ENCODE data around the gene FASN. TPM values are rescaled to one million over a fixed set of nuclear protein-coding genes. Genes with fewer than 3 reads are reported as not detected.

FASN gene
- total RNA-seq, 2 donors from 2014 or later: 16.3 to 388 TPM

DNA sequence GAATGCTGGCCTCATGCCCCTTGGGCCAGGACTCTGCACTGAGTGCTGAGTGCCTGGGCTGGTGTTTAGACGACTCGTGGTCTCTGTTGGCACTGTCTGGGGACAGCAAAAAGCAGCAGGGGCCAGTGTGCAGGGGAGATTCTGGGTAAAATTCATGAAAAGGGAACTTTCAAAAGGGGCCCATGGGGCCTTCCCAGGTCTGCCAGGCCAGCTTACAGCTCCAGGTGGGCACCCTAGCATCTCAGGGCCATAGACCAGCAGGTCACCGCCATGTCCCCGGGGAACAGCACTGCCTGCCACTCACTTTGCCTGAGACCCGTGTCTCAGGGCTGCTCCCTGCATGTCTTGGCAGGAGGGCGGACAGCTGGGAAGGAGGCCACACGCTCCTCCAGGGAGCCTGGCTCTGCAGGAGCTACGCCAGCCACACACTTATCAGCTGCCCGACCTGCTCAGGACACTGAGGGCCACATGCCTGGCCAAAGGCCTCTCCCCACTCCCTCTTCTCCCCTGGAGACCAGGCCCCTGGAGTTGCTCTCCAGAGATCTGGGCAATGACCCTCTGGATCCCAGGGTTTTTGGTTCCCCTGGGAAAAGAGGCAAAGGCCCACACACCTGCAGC lies 8.8 kb upstream of the FASN start:
- 46 to 58% methylated on average over 4 to 9 of the region's 9 CpGs for WGBS, 2 donors
- no peak overlapping the region for H3K4me3 ChIP-seq
- TF ChIP-seq CTCF (IDR thresholded peaks at IDR 0.05) (no peak), POLR2A (IDR thresholded peaks at IDR 0.05) (no peak)
- peak in 2 of 4 donors; percentile 40 to 42 for DNase-seq
- no peaks in the 10 kb centered on the region for H3K9me3 ChIP-seq
- no peaks in the 10 kb centered on the region for H3K36me3 ChIP-seq (replicated peaks in 1 of 2; ENCODE audit: insufficient read depth in 1 of 2, low read depth in 2 of 2)
- H3K27me3 ChIP-seq: no peaks in the 10 kb centered on the region
- intact Hi-C loops (cut with DNase I): no loop called here
- ATAC-seq: peak; percentile 1
- H3K4me1 ChIP-seq: peaks cover 56% of the 10 kb centered on the region
- H3K27ac ChIP-seq: peak overlapping the region; percentile 4 to 79 (median 76)

DNA sequence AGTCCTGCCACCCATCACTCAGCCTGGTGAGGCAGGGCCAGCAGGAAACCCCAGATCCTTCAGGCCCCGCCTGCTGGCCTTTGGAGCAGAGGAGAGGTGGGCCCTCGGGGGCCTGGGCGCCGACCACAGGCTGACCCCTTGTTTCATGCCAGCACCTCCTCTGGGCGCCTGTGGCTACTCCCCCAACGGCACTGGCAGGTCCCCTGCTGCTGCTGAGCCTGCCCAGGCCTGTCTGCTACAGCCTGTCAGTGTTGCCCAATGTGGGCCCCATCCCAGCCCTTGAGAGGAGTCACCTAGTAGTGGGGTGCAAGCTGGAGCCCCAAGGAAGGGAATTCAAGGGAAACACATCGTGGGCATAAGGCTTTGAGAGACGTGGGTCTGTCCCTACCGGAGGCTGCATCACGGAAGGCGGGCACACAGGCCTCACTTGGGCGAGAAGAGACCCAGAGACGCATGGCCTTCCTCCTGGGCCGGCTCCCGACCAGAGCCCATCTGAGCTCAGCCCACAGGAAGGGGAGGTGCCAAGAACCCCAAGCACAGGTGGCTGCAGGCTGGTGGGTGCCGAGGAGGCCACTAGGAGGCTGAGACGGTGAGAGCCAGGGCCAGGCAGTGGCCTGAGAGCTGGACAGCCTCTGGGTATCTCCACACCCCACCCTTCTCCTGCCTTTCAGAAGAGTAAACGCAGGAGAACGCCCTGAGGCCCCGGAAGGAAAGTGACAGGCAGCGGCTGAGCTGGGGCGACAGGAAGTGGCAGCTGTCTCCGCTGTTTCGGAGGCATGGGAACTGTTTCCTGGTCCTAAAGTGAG lies 8.0 kb upstream of the FASN start:
- peak overlapping the region; percentile 4 to 79 (median 76) for H3K27ac ChIP-seq
- no peaks in the 10 kb centered on the region for H3K9me3 ChIP-seq
- H3K4me3 ChIP-seq: no peak overlapping the region
- intact Hi-C loops (cut with DNase I): no loop called here
- peak in 2 of 3 donors; percentile 37 to 62 for TF ChIP-seq POLR2A (IDR thresholded peaks at IDR 0.05)
- TF ChIP-seq CTCF (IDR thresholded peaks at IDR 0.05): peak in 4 of 7 experiments; percentile 32 to 42 (median 36)
- peak in 3 of 4 donors; percentile 71 for DNase-seq
- H3K36me3 ChIP-seq (replicated peaks in 1 of 2; ENCODE audit: insufficient read depth in 1 of 2, low read depth in 2 of 2): no peaks in the 10 kb centered on the region
- WGBS, 2 donors: 43 to 69% methylated on average over 15 to 24 of the region's 24 CpGs
- ATAC-seq: peak; percentile 50
- H3K4me1 ChIP-seq: peaks cover 63% of the 10 kb centered on the region
- H3K27me3 ChIP-seq: no peaks in the 10 kb centered on the region

GRCh38 chr17:82105417-82105881 lies 7.4 kb upstream of the FASN start:
- H3K27me3 ChIP-seq: no peaks in the 10 kb centered on the region
- H3K27ac ChIP-seq: peak overlapping the region in 3 of 4 donors; percentile 74 to 79 (median 77)
- no peak overlapping the region for H3K4me3 ChIP-seq
- H3K36me3 ChIP-seq (replicated peaks in 1 of 2; ENCODE audit: insufficient read depth in 1 of 2, low read depth in 2 of 2): no peaks in the 10 kb centered on the region
- H3K4me1 ChIP-seq: peaks cover 70% of the 10 kb centered on the region
- ATAC-seq (no peak), DNase-seq (no peak)
- no peaks in the 10 kb centered on the region for H3K9me3 ChIP-seq
- intact Hi-C loops (cut with DNase I): no loop called here
- no peak for TF ChIP-seq POLR2A (IDR thresholded peaks at IDR 0.05)
- no peak for TF ChIP-seq CTCF (IDR thresholded peaks at IDR 0.05)
- whole genome bisulfite sequencing, 2 donors: 87% methylated on average over 10 to 13 of the region's 13 CpGs

DNA sequence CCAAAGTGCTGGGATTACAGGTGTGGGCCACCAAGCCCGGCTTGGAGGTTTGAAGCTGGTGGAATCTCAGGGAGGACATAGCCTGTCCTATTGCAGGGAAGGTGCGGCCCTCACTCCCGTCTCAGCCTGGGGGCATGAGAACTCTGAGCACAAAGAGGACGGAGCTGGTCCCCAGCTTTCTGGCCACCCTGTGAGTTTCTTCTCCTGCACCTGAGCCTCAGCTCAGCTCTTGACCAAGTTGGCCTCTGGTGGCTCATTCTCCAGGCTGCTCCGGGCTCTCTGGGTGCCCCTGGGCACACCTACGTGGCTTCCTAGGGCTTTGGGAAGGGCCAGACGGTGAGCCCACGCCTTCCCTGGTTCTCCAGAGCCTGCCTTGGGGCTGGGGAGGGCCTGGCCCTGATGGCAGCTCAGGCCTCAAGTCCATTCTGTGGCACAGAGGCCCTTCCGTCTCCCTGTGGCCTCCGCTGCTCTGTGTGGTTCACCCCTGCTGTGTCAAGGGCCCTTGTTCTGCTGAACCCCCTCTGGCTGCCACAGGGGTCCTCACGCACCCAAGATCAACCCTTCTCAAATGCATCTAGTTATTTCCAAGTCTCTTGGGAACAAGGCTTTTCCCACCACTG lies 6.9 kb upstream of the FASN start:
- intact Hi-C loops (cut with DNase I): no loop called here
- peaks cover 66% of the 10 kb centered on the region for H3K4me1 ChIP-seq
- WGBS, 2 donors: 96 to 98% methylated on average over 5 to 11 of the region's 11 CpGs
- DNase-seq: no peak
- no peak overlapping the region for H3K4me3 ChIP-seq
- peak overlapping the region in 3 of 4 donors; percentile 42 to 77 (median 77) for H3K27ac ChIP-seq
- H3K36me3 ChIP-seq (replicated peaks in 1 of 2; ENCODE audit: insufficient read depth in 1 of 2, low read depth in 2 of 2): no peaks in the 10 kb centered on the region
- H3K27me3 ChIP-seq: no peaks in the 10 kb centered on the region
- no peaks in the 10 kb centered on the region for H3K9me3 ChIP-seq
- no peak for TF ChIP-seq CTCF (IDR thresholded peaks at IDR 0.05)
- no peak for TF ChIP-seq POLR2A (IDR thresholded peaks at IDR 0.05)
- no peak for ATAC-seq

All from body of pancreas (tissue), 4 donors.